GM23338 (cell line): Measurements from ENCODE around the gene CLTRN. TPM values are rescaled to one million over a fixed set of nuclear protein-coding genes. Genes with fewer than 3 reads are reported as not detected.

Experiments
- ATAC-seq: fragments of 200-7000 bp; cut with Tn5 transposase; 3 replicates; pipeline ENCODE4 v1.9.1; 2020
- DNase-seq: peaks from one replicate; pipeline ENCODE4 v3.0.0-alpha.2; 2015; ENCODE audit warnings: low spot score
- H2AFZ ChIP-seq: fragments of 200-600 bp; sonication (generic); 2 replicates; pipeline ENCODE4 v1.8.0; 2016; ENCODE audit warnings: antibody characterized with exemption, mild to moderate bottlenecking, moderate library complexity
- H3F3A ChIP-seq: fragments of 200-600 bp; sonication (generic); replicated peaks from 2 replicates; pipeline ENCODE4 v1.8.0; 2017; ENCODE audit warnings: antibody characterized with exemption, mixed run types, low read depth
- H3K27ac ChIP-seq: fragments of 200-600 bp; sonication (generic); 2 replicates; pipeline ENCODE4 v1.6.1; 2016; ENCODE audit warnings: low read depth
- H3K27me3 ChIP-seq: fragments of 200-600 bp; sonication (generic); 2 replicates; pipeline ENCODE4 v1.8.0; 2016; ENCODE audit warnings: mild to moderate bottlenecking, mixed run types, moderate library complexity; ENCODE audit not compliant: insufficient read depth
- H3K36me3 ChIP-seq: fragments of 200-600 bp; sonication (generic); 2 replicates; pipeline ENCODE4 v1.8.0; 2016; ENCODE audit warnings: mild to moderate bottlenecking; ENCODE audit not compliant: insufficient read depth
- H3K4me1 ChIP-seq: fragments of 200-600 bp; sonication (generic); 2 replicates; pipeline ENCODE4 v1.8.0; 2016; ENCODE audit warnings: mild to moderate bottlenecking, moderate library complexity; ENCODE audit not compliant: insufficient read depth
- H3K4me2 ChIP-seq: fragments of 200-600 bp; sonication (generic); 2 replicates; pipeline ENCODE4 v1.7.1; 2017; ENCODE audit warnings: mixed run types
- H3K4me3 ChIP-seq: fragments of 200-600 bp; sonication (generic); 2 replicates; pipeline ENCODE4 v1.6.1; 2016; ENCODE audit warnings: mixed run types
- H3K79me2 ChIP-seq: fragments of 200-600 bp; sonication (generic); replicated peaks from 2 replicates; pipeline ENCODE4 v1.8.0; 2017; ENCODE audit warnings: mild to moderate bottlenecking; ENCODE audit not compliant: insufficient read depth
- H3K9me2 ChIP-seq: fragments of 200-600 bp; sonication (generic); 2 replicates; pipeline ENCODE4 v1.8.0; 2017; ENCODE audit not compliant: insufficient read depth
- H4K20me1 ChIP-seq: fragments of 200-600 bp; sonication (generic); replicated peaks from 2 replicates; pipeline ENCODE4 v1.8.0; 2017; ENCODE audit warnings: mild to moderate bottlenecking; ENCODE audit not compliant: insufficient read depth
- H3K27ac Mint-ChIP-seq: 2 replicates; pipeline ENCODE4 v1.8.0; 2020; ENCODE audit warnings: inconsistent platforms, mild to moderate bottlenecking, moderate library complexity, mixed read lengths
- H3K27me3 Mint-ChIP-seq: 3 replicates; pipeline ENCODE4 v1.8.0; 2022; ENCODE audit warnings: low read depth, mild to moderate bottlenecking, moderate library complexity, mixed read lengths, inconsistent platforms; ENCODE audit not compliant: insufficient read depth, poor library complexity
- H3K36me3 Mint-ChIP-seq: 3 replicates; pipeline ENCODE4 v1.8.0; 2021; ENCODE audit warnings: low read depth, mild to moderate bottlenecking, inconsistent platforms, moderate library complexity, mixed read lengths
- H3K4me1 Mint-ChIP-seq: 3 replicates; pipeline ENCODE4 v1.8.0; 2020; ENCODE audit warnings: mild to moderate bottlenecking, inconsistent platforms, mixed read lengths
- H3K4me3 Mint-ChIP-seq: 3 replicates; pipeline ENCODE4 v1.8.0; 2021; ENCODE audit warnings: moderate library complexity, mild to moderate bottlenecking, inconsistent platforms, mixed read lengths
- H3K9me3 Mint-ChIP-seq: 3 replicates; pipeline ENCODE4 v1.8.0; 2020; ENCODE audit warnings: moderate library complexity, mild to moderate bottlenecking, inconsistent platforms, mixed read lengths
- EZH2 ChIP-seq: fragments of 200-600 bp; sonication (generic); IDR thresholded peaks from one replicate; pipeline ENCODE4 v1.8.0; 2017; ENCODE audit warnings: antibody characterized with exemption, mild to moderate bottlenecking, low read depth; ENCODE audit not compliant: unreplicated experiment
- ZNF331 ChIP-seq: fragments of 250-450 bp; sonication (Bioruptor Pico); IDR thresholded peaks from 2 replicates; pipeline ENCODE4 v1.5.0; 2020; ENCODE audit warnings: low read depth, mild to moderate bottlenecking, moderate library complexity
- polyA plus RNA-seq: library from polyadenylated mRNA; unstranded; fragments of >200 nt; fragmentation: Nextera tagmentation; extraction: Ambion mirVana; gene quantifications from 2 replicates; pipeline ENCODE4 v1.2.1, GENCODE V29; 2016
- total RNA-seq: library from RNA; depleted of rRNA; stranded (reverse); fragments of >200 nt; shearing (Covaris generic); gene quantifications from 2 replicates; pipeline ENCODE4 v1.2.3, GENCODE V29; 2014
- TF ChIP-seq, protein P1 (sequence below), 2 experiments: fragments of 200-600 bp in 1 of 2; sonication (generic) in 1 of 2; conservative IDR thresholded peaks; 2 replicates each; pipeline versions ENCODE4 v1.5.1 to v1.6.1; 2016 to 2017; ENCODE audit warnings: antibody characterized with exemption in 2 of 2, low read depth in 2 of 2, mild to moderate bottlenecking in 2 of 2, moderate library complexity in 1 of 2
- TF ChIP-seq, protein P2 (sequence below): IDR thresholded peaks from one replicate; pipeline ENCODE4 v1.6.1; 2018; ENCODE audit warnings: antibody characterized with exemption; ENCODE audit not compliant: unreplicated experiment

CLTRN gene
- total and polyA plus RNA-seq, 2 experiments from 2014 or later = 1.7 to 2.7 TPM

GRCh38 chrX:15594371-15594770 lies 70.2 kb downstream of the CLTRN start:
- H3K27me3 Mint-ChIP-seq = no peaks in the 10 kb centered on the region
- TF ChIP-seq ZNF331 (CRISPR knock-in tag) = no peak
- TF ChIP-seq, protein P1, sequence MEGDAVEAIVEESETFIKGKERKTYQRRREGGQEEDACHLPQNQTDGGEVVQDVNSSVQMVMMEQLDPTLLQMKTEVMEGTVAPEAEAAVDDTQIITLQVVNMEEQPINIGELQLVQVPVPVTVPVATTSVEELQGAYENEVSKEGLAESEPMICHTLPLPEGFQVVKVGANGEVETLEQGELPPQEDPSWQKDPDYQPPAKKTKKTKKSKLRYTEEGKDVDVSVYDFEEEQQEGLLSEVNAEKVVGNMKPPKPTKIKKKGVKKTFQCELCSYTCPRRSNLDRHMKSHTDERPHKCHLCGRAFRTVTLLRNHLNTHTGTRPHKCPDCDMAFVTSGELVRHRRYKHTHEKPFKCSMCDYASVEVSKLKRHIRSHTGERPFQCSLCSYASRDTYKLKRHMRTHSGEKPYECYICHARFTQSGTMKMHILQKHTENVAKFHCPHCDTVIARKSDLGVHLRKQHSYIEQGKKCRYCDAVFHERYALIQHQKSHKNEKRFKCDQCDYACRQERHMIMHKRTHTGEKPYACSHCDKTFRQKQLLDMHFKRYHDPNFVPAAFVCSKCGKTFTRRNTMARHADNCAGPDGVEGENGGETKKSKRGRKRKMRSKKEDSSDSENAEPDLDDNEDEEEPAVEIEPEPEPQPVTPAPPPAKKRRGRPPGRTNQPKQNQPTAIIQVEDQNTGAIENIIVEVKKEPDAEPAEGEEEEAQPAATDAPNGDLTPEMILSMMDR (conservative IDR thresholded peaks at IDR 0.05; ENCODE audit: low read depth in 2 of 2) = peak; percentile 15 to 45; a peak in 2 of 4 replicates
- no peaks in the 10 kb centered on the region for H3K27me3 ChIP-seq
- DNase-seq (no peak), ATAC-seq (no peak)
- H3K4me3 ChIP-seq = no peak overlapping the region
- H3K79me2 ChIP-seq = no peaks in the 10 kb centered on the region
- no peaks in the 10 kb centered on the region for H3K9me2 ChIP-seq
- H3K36me3 ChIP-seq = no peaks in the 10 kb centered on the region
- no peak overlapping the region for H3K27ac ChIP-seq
- no peak overlapping the region for H2AFZ ChIP-seq
- no peaks in the 10 kb centered on the region for H3K4me1 Mint-ChIP-seq
- H3K4me1 ChIP-seq = no peaks in the 10 kb centered on the region
- H3K4me2 ChIP-seq = no peak overlapping the region
- no peaks in the 10 kb centered on the region for H3K36me3 Mint-ChIP-seq
- H4K20me1 ChIP-seq = no peaks in the 10 kb centered on the region
- no peak overlapping the region for H3K4me3 Mint-ChIP-seq
- no peak overlapping the region for H3K27ac Mint-ChIP-seq
- no peaks in the 10 kb centered on the region for H3F3A ChIP-seq
- no peaks in the 10 kb centered on the region for H3K9me3 Mint-ChIP-seq

DNA sequence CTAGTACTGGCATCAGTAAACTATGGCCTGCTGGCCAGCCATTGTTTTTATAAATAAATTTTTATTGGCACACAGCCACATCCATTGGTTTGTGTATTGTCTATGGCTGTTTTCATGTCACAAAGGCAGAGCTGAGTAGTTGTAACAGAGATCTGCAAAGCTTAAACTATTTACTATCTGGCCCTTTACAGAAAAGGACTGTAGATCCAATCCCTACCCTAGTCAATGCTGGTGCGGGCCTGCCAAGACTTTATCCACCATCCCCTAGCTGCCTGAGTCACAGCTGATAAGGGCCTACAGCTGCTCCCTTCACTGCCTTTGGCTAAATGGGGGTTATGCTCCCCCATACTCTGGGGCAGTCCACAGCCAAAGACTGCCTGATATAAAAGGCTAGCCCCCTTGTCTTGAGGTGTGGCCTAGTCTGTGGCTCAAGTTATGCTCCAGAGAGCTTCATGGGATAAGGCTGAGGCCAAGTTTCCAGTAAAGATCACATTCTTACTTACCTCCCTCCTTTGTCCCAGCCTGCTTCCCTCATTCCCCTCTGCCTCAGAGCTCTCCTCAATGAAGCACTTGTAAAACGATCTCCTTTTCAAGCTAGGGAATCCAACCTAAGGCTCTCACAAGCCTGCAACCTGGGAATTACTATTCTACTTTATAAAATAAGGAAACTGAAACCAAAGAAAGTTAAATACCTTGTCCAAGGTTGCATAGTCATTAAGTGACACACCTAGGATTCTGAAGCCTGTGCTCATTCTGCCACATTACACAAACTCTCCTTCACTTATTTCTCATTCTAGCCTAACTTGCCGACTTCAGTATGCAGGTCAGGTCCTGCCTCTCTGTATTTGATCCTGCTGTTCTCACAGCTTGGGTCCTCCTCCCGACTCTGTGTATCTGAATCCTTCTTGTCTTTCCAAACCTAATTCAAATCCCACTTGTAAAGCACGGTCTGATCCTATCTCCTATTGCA lies 84.5 kb downstream of the CLTRN start:
- Mint-ChIP-seq H3K4me1 (peaks cover 19% of the 10 kb centered on the region), H3K9me3 (no peaks in the 10 kb centered on the region), H3K4me3 (no peak overlapping the region), H3K36me3 (no peaks in the 10 kb centered on the region), H3K27ac (no peak overlapping the region), H3K27me3 (no peaks in the 10 kb centered on the region)
- Histone ChIP-seq H3K79me2 (no peaks in the 10 kb centered on the region), H4K20me1 (no peaks in the 10 kb centered on the region), H3F3A (no peaks in the 10 kb centered on the region), H3K4me3 (no peak overlapping the region), H3K4me1 (peaks cover 7% of the 10 kb centered on the region; the same call in 1 of the 2 replicates), H3K27me3 (no peaks in the 10 kb centered on the region), H3K9me2 (no peaks in the 10 kb centered on the region), H3K27ac (no peak overlapping the region), H3K4me2 (no peak overlapping the region), H2AFZ (peak overlapping the region; percentile 23; the same call in 1 of the 2 replicates), H3K36me3 (no peaks in the 10 kb centered on the region)
- DNase-seq = peak; percentile 5
- peak; percentile 71 for ATAC-seq
- TF ChIP-seq, protein P1 (conservative IDR thresholded peaks at IDR 0.05; ENCODE audit: low read depth in 2 of 2) = no peak
- no peak for TF ChIP-seq EZH2
- TF ChIP-seq, protein P2, sequence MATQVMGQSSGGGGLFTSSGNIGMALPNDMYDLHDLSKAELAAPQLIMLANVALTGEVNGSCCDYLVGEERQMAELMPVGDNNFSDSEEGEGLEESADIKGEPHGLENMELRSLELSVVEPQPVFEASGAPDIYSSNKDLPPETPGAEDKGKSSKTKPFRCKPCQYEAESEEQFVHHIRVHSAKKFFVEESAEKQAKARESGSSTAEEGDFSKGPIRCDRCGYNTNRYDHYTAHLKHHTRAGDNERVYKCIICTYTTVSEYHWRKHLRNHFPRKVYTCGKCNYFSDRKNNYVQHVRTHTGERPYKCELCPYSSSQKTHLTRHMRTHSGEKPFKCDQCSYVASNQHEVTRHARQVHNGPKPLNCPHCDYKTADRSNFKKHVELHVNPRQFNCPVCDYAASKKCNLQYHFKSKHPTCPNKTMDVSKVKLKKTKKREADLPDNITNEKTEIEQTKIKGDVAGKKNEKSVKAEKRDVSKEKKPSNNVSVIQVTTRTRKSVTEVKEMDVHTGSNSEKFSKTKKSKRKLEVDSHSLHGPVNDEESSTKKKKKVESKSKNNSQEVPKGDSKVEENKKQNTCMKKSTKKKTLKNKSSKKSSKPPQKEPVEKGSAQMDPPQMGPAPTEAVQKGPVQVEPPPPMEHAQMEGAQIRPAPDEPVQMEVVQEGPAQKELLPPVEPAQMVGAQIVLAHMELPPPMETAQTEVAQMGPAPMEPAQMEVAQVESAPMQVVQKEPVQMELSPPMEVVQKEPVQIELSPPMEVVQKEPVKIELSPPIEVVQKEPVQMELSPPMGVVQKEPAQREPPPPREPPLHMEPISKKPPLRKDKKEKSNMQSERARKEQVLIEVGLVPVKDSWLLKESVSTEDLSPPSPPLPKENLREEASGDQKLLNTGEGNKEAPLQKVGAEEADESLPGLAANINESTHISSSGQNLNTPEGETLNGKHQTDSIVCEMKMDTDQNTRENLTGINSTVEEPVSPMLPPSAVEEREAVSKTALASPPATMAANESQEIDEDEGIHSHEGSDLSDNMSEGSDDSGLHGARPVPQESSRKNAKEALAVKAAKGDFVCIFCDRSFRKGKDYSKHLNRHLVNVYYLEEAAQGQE = no peak
